ENCODE data around the gene NEAT1. TPM values are rescaled to one million over a fixed set of nuclear protein-coding genes. Genes with fewer than 3 reads are reported as not detected.

The NEAT1 gene
- total and polyA plus RNA-seq, 9 of the 15 experiments (the other 6 are each of a cell fraction or from before 2014, with no cell fraction given), result 20.1 to 389 (median 62.8) TPM

DNA sequence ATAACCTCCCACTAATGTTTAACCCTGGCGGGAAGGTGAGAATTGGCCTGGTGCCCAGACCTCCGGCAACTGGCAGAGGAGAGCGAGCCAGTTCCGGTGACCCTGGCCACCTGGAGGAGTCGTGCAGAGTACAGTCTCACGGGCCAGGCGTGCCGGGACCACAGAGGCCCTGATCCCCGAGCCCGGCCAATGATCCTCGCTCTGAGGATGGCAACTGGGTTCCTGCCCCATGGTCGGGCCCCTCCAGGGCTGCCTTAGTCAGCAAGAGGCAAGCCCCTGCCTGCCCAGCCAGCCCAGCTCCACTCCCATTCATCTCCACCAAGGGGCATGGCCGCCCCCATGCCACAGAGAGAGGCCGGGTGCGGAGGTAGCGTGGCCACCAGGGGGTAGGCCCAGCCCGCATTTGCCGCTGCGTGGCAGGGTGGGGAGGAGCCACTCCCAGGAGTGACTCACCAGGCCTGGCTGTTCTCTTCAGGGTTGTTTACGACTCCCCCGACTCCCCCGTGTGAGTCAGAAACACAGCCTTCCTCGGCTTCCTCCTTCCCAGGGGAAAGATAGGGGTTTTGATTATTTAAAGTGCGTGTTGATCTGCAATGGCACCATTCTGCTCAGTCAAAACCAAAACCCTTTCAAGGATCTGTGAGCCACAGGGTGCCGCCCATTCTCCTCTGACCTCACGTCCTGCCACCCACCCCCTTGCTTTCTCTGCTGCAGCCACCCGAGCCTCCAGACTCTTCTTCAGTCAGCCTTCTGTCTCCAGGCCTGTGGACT lies 40.4 kb upstream of the NEAT1 start, which contains the start of gene SLC25A45 (continued):
- TF ChIP-seq, protein P1, sequence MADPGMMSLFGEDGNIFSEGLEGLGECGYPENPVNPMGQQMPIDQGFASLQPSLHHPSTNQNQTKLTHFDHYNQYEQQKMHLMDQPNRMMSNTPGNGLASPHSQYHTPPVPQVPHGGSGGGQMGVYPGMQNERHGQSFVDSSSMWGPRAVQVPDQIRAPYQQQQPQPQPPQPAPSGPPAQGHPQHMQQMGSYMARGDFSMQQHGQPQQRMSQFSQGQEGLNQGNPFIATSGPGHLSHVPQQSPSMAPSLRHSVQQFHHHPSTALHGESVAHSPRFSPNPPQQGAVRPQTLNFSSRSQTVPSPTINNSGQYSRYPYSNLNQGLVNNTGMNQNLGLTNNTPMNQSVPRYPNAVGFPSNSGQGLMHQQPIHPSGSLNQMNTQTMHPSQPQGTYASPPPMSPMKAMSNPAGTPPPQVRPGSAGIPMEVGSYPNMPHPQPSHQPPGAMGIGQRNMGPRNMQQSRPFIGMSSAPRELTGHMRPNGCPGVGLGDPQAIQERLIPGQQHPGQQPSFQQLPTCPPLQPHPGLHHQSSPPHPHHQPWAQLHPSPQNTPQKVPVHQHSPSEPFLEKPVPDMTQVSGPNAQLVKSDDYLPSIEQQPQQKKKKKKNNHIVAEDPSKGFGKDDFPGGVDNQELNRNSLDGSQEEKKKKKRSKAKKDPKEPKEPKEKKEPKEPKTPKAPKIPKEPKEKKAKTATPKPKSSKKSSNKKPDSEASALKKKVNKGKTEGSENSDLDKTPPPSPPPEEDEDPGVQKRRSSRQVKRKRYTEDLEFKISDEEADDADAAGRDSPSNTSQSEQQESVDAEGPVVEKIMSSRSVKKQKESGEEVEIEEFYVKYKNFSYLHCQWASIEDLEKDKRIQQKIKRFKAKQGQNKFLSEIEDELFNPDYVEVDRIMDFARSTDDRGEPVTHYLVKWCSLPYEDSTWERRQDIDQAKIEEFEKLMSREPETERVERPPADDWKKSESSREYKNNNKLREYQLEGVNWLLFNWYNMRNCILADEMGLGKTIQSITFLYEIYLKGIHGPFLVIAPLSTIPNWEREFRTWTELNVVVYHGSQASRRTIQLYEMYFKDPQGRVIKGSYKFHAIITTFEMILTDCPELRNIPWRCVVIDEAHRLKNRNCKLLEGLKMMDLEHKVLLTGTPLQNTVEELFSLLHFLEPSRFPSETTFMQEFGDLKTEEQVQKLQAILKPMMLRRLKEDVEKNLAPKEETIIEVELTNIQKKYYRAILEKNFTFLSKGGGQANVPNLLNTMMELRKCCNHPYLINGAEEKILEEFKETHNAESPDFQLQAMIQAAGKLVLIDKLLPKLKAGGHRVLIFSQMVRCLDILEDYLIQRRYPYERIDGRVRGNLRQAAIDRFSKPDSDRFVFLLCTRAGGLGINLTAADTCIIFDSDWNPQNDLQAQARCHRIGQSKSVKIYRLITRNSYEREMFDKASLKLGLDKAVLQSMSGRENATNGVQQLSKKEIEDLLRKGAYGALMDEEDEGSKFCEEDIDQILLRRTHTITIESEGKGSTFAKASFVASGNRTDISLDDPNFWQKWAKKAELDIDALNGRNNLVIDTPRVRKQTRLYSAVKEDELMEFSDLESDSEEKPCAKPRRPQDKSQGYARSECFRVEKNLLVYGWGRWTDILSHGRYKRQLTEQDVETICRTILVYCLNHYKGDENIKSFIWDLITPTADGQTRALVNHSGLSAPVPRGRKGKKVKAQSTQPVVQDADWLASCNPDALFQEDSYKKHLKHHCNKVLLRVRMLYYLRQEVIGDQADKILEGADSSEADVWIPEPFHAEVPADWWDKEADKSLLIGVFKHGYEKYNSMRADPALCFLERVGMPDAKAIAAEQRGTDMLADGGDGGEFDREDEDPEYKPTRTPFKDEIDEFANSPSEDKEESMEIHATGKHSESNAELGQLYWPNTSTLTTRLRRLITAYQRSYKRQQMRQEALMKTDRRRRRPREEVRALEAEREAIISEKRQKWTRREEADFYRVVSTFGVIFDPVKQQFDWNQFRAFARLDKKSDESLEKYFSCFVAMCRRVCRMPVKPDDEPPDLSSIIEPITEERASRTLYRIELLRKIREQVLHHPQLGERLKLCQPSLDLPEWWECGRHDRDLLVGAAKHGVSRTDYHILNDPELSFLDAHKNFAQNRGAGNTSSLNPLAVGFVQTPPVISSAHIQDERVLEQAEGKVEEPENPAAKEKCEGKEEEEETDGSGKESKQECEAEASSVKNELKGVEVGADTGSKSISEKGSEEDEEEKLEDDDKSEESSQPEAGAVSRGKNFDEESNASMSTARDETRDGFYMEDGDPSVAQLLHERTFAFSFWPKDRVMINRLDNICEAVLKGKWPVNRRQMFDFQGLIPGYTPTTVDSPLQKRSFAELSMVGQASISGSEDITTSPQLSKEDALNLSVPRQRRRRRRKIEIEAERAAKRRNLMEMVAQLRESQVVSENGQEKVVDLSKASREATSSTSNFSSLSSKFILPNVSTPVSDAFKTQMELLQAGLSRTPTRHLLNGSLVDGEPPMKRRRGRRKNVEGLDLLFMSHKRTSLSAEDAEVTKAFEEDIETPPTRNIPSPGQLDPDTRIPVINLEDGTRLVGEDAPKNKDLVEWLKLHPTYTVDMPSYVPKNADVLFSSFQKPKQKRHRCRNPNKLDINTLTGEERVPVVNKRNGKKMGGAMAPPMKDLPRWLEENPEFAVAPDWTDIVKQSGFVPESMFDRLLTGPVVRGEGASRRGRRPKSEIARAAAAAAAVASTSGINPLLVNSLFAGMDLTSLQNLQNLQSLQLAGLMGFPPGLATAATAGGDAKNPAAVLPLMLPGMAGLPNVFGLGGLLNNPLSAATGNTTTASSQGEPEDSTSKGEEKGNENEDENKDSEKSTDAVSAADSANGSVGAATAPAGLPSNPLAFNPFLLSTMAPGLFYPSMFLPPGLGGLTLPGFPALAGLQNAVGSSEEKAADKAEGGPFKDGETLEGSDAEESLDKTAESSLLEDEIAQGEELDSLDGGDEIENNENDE (IDR thresholded peaks at IDR 0.05; ENCODE audit: low read depth, low read length), result no peak
- TF ChIP-seq ZNF436 (CRISPR knock-in tag; IDR thresholded peaks at IDR 0.05), result no peak
- no peak for TF ChIP-seq ZNF668 (CRISPR knock-in tag; IDR thresholded peaks at IDR 0.05)
- TF ChIP-seq, protein P2, sequence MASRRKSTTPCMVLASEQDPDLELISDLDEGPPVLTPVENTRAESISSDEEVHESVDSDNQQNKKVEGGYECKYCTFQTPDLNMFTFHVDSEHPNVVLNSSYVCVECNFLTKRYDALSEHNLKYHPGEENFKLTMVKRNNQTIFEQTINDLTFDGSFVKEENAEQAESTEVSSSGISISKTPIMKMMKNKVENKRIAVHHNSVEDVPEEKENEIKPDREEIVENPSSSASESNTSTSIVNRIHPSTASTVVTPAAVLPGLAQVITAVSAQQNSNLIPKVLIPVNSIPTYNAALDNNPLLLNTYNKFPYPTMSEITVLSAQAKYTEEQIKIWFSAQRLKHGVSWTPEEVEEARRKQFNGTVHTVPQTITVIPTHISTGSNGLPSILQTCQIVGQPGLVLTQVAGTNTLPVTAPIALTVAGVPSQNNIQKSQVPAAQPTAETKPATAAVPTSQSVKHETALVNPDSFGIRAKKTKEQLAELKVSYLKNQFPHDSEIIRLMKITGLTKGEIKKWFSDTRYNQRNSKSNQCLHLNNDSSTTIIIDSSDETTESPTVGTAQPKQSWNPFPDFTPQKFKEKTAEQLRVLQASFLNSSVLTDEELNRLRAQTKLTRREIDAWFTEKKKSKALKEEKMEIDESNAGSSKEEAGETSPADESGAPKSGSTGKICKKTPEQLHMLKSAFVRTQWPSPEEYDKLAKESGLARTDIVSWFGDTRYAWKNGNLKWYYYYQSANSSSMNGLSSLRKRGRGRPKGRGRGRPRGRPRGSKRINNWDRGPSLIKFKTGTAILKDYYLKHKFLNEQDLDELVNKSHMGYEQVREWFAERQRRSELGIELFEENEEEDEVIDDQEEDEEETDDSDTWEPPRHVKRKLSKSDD (conservative IDR thresholded peaks at IDR 0.05; ENCODE audit: low read length), result no peak
- TF ChIP-seq RBM17 (IDR thresholded peaks at IDR 0.05; ENCODE audit: borderline replicate concordance, low read depth, low read length), result no peak
- TF ChIP-seq CBFB (CRISPR knock-in tag; IDR thresholded peaks at IDR 0.05), result peak; percentile 93
- no peak for TF ChIP-seq BRF1 (IDR thresholded peaks at IDR 0.05; ENCODE audit: borderline replicate concordance, extremely low read depth, insufficient read length)
- no peak for TF ChIP-seq ZNF408 (CRISPR knock-in tag; IDR thresholded peaks at IDR 0.05; ENCODE audit: low read depth)
- peak; percentile 62 for TF ChIP-seq FOS (IDR thresholded peaks at IDR 0.05; ENCODE audit: extremely low read depth, insufficient read length)
- TF ChIP-seq NONO (IDR thresholded peaks at IDR 0.05; ENCODE audit: low read depth in 2 of 2, low read length in 1 of 2), result no peak
- TF ChIP-seq, protein P3, sequence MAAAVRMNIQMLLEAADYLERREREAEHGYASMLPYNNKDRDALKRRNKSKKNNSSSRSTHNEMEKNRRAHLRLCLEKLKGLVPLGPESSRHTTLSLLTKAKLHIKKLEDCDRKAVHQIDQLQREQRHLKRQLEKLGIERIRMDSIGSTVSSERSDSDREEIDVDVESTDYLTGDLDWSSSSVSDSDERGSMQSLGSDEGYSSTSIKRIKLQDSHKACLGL (CRISPR knock-in tag; IDR thresholded peaks at IDR 0.05; ENCODE audit: borderline replicate concordance, poor library complexity, severe bottlenecking), result no peak
- no peak for TF ChIP-seq PML (IDR thresholded peaks at IDR 0.05; ENCODE audit: low read length)

All from K562 (cell line).